GM19452 (cell line): ENCODE data around the gene OGFR.

Experiments used
- ATAC-seq: cut with Tn5 transposase; IDR thresholded peaks from one replicate; pipeline ENCODE4 v1.9.1; 2021; ENCODE audit not compliant: unreplicated experiment

OGFR gene

DNA sequence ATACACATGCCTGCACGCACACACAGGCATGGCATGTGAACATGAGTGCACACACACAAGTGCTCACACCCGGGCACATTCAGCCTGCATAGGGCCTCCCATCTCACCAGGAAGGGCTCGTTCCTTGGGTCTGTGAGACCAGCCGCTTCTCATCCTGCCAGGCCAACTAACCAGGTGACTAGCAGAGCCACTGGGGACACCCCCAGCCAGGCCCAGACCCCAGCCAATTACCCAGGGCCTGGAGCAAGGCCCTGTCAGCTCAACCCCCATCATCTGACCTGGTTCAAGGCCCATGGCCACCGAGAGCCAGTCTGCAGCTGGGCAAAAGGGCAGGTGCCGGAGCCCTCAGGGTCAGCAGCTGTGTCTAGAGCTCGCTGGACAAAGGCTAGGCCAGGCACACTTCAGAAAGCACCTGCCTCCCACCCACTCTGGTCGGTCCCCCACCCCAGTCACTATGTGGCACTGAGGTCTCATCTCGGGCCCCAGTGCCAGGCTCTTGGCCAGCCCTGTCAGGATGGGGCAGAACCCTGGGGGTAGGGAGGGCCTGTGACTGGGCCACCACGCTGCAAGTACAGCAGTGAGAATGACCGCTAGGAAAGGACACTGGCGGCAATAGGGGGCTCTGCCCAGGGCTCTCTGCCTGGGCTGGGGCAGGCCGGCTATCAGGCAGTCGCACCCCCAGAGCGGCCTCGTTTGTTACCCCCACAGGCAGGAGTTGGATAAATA lies 35.1 kb upstream of the OGFR start:
- no peak for ATAC-seq

DNA sequence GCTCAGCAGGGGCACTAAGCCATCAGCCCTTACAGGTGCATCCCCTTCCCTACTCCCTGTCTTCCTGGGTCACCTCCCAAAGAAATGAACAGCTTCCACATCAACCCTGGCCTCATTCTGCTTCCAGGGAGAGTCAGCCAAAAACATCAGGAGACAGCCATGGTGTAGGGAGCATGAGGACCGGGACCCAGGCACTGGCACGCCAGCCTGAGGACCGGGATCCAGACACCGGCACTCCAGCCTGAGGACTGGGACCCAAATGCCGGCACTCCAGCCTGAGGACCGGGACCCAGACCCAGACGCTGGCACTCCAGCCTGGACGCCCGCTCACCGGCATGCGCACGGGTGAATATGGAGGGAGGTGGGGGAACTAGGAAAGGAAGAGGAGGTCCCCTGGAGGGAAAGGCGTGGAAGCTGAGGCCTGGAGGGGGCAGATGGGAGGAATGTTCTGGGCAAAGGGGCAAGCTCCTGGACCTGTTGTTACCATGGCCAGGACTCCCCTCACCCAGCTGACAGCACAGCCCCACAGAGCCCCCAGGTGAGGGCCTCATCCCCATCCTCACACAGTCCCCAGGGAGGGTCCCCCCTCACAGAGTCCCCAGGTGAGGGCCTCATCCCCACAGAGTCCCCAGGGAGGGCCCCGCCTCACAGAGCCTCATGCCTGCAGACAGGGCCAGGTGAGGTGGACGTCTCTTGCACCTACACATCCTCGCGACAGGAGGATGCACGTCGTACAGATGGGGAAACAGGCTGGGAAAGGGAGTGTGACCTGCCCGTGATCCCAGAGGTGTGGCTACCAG lies 34.3 kb upstream of the OGFR start:
- no peak for ATAC-seq

DNA sequence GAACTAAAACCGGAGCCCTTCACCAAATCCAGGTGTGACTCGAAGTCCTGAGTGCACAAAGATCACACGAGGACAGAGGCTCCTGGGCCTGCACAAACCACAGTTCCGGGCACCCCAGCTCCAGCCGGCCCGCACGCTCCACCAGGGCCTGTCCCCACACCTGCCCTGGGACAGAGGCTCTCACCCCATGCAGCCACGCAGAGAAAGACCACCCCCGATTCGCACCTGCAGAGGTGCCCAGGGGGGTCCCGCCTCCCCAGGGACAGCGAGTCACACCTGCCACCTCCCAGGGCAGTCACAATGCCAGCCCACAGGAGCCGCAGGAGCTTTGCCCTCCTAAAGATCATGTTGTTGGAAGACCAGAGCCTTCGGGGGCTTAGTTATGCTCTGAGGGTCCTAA lies 33.7 kb upstream of the OGFR start:
- no peak for ATAC-seq

DNA sequence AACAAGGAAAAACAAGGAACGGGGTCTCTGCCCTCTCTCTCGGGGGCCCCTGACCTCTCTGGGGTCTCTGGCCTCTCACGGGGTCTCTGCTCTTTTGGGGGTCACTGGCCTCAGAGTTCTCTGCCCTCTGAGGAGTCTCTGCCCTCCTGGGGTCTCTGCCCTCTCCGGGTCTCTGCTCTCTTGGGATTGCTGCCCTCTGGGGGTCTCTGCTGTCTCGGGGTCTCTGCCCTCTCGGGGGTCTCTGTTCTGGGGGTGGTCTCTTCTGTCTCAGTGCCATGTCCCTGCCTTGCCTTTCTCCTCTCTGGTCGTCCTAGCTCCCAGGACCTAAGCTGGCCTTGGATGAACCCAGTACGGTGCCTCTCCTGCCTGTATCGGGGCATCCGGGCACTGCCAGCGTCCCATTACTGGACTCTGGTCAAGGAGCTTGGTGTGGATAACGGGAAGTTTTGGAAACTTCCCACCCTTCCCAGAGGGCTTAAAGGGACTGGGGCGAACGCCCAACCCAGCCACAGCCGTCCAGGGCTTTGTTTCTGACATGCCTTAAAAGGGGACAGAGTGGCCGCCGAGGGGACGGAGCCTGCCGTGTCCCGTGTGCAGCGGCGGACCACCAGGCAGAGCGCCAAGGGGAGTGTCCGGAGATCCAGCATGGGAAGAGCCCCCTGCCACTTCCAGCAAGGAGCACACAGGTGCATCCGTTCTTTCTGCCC lies 33.1 kb upstream of the OGFR start:
- no peak for ATAC-seq

DNA sequence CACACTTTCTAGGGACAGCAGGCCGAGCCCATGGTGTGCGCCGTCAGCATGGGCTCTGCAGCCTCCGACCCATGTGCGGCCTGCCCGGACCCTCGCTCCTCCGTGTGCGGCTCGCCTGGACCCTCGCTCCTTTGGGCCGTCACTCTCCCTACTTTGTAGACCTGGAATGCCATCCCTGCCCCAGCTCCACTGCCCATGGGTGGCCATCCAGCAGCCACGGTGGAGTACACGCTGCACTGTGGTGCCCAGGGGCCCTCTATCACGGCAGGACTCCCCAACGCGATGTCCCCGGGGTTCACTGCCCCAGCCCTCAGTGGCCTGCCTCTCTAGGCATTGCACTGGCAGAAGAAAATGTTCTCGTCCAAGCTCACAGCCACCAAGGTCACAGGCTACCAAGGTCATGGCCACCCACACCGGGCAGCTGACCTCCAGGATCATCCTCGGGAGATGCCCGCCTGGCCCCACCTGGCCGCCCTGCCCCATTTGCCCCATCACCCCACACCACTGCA lies 32.5 kb upstream of the OGFR start:
- ATAC-seq = no peak

DNA sequence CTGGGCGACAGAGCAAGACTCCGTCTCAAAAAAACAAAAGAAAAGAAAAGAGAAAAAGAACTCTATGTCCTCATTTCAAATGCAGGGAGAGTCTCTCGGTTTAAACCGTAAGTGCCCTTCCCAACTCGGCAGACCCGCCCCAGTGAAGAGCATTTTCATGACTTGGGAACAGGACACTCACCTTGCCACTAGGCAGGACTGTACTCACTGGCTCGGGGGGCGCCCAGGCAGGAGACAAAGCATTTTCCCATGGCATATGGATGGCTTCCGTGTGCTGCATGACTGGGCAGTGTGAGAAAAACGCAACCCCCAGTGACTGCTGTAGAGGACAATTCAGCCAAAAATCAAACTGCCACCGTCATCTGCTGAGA lies 32.0 kb upstream of the OGFR start:
- no peak for ATAC-seq

DNA sequence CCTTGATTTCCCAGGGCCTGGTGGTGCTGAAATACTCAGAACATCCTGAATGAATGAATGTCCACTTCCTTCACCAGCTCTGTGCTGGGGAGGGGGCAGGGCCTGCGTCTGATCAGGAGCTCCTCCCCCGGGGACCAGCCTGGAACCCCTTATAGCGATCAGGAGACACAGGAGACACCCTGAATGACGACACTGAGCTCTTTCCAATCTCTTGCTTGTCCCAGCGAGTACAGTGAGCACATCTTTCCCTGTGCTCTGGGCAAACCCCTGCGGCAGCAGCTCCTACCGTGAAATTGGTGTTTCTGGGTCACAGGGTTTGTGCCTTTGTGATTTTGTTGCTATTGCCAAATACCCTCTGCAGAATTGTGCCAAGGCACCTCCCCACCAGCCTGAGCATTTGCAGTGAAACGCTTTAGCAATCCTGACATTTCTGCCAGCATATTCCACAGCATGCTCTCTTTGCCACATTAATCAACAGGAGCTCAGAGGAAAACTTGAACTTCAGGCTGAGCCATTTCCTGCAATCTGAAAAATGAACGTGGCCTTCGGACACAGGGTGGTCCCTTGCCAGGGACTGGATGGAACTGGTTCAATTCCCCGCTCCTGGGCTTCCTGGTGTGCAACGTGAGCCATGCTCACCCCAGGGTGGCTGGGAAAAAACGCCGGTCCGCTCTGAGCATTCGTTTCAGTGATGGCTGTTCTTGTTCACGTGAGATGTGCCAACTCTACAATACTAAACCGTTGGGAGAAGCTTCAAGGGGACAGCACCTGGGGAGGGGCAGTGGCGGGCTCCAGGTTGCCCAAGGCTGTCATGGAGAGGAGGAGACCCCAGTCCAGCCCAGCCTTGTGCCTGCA lies 31.4 kb upstream of the OGFR start:
- ATAC-seq = no peak

DNA sequence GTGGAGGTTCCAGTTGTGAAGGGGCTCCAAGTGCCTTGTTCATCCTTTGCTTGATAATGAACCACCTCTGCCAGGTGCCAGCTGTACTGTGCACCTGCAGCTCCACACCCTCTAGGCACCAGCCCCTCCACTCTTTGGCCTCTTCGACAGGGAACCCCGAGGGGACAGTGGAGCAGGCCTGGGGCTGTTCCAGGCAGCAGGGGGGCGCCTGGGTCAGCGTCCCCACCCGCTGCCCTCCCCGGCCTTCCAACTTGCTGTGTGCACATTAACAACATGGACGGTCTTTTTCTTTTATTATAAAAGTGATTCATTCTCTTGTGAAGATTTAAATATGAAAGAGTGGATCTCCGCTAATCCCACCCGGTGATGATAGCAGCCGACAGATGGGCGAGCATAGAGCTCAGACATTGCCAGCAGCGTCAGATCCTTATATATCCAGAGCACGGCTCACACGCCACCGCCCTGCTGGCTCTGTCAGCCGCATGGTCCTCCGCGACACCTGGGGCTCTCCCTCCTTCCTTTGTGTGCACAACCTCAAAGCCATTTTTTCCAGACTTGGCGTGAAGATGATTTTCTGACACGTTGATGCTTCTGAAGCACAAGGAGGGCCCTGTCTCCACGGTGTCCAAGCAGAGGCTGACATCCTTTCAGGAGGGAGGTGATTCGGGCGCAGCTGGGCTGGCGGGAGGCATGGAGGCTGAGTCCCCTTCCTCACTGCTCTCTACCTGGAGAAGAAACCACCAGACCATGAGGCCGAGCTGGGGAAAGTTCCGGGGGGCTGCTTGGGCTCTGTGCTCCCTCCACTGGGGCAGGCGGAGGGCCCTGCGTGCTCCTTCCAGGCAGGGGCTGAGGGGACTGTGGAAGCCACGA lies 30.6 kb upstream of the OGFR start:
- no peak for ATAC-seq

DNA sequence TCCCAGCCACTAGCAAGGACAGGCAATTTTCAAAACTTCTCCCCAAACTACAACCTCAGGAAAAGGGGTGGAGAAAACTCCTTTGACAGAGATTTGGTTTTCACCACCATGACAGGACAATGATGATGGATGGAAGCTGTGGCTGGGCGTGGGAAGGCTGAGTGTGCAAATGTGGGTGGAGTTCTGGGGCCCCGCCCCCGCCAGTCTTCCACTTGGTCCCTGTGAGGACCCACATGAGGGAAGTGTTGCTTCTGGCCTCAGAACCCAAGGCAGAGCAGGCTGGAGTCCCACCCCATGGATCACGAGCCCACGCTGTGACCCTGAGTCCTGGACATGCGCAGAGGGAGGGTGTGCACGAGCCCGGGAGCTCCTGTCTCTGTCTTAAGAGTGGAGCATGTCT lies 29.9 kb upstream of the OGFR start:
- no peak for ATAC-seq

DNA sequence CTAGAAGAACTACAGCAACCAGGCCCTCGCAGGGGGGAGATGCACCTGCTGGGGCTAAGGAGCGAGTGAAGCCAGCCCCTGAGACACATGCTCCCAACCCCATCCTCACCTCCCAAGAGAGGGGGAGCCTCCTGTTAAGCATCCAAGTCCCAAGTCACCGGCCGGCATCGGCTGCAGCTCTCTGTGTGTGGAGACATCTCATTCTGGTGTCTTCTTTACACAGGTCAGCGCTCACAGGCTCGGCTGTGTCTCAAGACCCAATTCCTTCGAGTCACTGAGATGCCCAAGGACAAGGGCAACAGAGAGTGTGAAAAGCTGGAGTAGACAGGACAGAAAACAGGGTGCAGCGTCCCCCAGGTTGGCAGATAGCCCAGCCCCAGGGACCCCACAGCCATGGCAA lies 29.4 kb upstream of the OGFR start:
- ATAC-seq = no peak

DNA sequence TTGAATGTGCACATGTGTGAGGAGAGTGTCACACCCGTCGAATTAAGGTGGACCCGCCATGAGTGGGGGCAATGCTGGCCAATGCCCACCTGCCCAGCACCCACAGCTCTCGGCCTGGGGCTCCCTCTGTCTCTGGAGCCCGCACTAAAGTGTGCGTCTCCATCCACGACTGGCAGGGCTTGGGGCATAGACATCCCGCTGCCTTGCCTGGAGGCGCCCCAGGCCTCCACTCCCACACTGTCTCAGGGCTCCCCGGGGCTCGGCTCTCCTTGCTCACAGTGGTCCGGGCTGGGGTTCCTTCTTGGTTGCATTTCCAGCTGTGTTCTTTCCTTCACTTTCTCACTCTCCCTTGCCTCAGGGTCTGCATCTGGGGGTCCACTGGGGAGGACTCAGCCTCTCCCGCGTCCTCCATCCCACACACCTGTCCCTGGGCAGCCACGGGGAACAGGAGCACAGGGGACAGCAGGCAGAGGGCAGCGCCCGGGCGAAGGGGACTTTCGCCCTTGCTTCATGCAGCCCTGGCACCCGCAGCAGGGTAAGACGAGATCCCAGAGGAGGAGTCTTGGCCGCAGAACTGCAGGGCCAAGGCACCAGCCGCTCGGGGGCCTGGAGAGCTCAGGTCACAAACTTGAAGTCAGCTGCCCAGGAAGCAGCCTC lies 28.5 kb upstream of the OGFR start:
- no peak for ATAC-seq

DNA sequence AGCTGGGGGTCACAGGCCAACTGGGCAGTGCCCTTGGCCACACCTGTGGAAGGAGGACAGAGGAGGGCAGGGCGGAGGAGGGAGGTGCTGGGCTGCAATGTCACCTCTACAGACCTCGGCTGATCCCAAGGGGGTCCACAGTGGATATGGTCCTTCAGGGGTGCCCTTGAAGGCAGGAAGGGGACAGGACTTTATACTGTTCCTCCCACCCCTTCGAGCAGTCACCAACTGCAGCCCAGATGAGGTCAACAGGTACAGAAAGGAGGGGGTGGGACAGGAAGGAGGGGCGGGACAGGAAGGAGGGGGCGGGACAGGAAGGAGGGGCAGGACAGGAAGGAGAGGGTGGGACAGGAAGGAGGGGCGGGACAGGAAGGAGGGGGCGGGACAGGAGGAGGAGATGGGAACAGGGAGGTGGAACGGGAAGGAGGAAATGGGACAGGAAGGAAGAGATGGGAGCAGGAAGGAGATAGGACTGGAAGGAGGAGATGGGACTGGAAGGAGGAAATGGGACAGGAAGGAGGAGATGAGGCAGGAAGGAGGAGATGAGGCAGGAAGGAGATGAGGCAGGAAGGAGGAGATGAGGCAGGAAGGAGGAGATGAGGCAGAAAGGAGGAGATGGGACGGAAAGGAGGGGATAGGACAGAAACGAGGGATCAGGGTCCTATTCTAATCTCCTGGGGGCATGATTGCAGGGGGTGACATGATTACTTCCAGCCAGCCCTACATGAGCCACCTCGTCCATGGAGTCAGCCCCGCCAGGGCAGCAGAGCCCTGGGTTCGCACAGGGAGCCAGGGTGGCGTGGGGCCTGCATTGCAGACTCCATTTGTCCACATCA lies 27.7 kb upstream of the OGFR start:
- no peak for ATAC-seq

DNA sequence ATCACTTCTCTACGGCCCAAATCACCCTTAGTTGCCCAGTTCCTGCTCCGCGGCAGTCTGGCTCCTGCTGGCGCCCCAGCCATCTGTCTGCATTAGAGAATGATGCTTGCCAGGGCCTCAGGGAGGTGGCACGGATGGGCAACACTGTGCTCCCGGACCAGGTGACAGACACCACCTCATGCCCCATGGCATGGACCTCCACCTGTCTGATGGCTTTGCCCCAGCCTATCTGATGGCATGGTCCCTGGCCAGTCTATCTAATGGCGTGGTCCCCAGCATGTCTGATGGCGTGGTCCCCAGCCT lies 27.2 kb upstream of the OGFR start:
- no peak for ATAC-seq

DNA sequence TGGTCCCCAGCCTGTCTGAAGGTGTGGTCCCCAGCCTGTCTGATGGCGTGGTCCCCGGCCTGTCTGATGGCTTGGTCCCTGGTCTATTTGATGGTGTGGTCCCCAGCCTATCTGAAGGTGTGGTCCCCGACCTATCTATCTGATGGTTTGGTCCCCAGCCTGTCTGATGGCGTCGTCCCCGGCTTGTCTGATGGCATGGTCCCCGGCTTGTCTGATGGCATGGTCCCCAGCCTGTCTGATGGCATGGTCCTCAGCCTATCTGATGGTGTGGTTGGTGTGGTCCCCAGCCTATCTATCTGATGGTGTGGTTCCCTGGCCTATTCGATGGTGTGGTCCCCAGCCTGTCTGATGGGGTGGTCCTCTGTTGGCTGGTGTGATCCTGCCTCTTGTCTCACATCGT lies 26.6 kb upstream of the OGFR start:
- no peak for ATAC-seq

DNA sequence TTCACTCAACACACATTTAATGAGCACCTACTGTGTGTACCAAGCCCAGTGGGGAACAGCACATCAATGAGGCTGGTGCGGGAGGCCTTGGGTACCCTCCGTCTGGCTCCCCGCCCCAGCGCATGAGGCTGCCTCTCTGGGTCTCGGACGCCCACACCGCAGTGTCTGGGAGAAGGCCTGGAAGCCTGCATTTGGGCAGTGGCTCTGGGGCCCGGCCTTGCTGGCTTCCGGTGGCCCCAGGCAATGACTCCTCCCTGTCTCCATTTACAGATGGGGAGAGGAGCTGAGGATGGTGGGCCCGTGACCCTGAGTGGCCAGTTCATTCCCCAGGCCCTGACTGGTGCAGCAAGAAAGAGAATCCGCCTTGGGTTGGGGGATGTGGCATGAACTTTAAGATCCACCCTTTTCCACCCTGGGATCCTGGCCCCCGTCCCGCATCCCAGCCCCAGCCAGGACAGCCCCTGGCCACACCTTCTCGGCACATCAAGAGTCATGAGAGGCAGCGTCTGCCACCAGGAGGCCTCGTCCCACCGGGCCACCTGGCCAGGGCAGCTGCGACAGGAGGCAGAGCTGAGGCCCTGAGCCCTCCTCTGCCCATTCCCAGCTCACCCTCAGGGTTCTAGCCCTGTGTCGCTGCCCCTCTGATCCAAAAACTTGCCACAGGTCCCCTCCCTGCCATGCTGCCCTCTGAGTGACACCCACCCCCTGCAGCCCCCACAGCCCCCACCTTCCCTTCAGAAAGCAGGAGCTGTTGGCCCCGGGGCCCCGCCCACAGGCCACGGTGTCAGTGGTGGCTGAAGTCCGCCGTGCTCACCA lies 25.8 kb upstream of the OGFR start:
- no peak for ATAC-seq

DNA sequence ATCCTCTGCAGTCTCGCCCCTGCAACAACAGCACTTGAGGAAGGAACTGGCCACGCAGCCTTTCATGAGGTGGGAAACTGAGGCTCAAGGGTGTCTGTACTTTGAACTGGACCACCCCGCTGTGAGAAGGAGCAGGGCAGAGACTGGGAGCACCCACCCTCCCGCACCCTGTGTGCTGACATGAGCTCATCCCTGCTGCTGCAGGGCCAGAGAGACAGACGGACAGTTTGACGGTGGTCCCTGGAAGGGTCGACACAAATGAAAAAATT lies 25.3 kb upstream of the OGFR start:
- no peak for ATAC-seq

DNA sequence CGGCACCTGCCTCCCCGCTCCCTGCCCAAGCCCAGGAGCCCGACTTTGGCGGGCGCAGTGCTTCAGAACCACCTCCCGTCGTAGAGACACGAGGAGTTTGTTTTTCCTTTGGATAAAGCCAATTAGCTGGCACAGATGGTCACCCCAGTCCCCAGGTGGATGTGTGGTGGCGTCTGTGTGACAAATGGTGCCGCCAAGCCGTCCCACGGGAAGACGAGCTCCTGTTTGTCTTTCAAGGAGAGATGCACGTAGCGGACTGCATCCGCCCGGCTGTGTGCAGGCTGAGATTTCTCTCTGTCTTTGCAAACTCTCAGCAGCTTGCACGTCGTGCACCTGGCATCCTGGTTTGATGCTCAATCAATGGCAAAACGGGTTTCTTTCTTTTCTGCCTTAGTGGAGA lies 24.4 kb upstream of the OGFR start:
- ATAC-seq = no peak

DNA sequence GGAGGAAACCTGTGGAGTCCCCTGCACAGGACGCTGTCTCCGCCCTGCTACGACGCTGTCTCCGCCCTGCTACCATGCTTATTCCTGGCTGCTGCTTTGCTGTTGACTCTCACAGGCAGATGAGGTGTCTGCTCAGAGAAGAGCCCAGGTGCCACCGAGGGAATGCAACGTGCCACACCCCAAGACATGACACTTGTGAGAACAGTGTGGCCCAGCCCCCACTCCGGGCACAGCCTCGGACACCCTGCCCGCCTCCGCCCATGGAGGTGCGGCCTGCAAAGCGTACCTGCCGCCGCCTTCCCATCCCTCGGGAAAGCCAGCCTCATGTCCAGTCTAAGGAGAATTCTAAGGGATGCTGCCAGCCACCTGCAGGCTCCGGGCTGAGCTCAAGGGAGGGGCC lies 23.9 kb upstream of the OGFR start:
- ATAC-seq = no peak
